Measurements from ENCODE around the gene PRTFDC1. TPM values are rescaled to one million over a fixed set of nuclear protein-coding genes. Genes with fewer than 3 reads are reported as not detected.
"Not testable (repeated sequence)": the region's sequence is repeated elsewhere in the genome, so short reads cannot be mapped to it uniquely, and the experiment has no call there.

PRTFDC1 gene
- total RNA-seq, 2 donors from 2014 or later: 14.5 to 18.3 TPM

DNA sequence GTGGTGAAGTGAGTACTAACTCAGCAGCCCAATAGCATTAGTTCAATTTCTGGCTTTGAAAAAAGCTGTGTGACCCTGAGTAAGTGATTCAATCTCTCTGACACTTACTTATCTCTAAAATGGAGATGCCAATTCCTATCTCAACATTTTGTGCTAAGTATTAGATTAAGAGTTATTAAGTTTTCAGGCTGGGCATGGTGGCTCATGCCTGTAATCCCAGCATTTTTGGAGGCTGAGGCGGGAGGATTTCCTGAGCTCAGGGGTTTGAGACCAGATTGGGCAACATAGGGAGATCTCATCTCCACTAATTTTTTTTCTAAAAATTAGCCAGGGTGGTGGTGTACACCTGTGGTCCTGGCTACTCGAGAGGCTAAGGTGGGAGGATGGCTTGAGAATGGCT, 109.5 kb downstream of the PRTFDC1 start:
- Histone ChIP-seq H3K4me3 (ENCODE audit: low read length) (no peak overlapping the region), H3K4me1 (ENCODE audit: control insufficient read depth, insufficient read depth, low read length) (no peaks in the 10 kb centered on the region), H3K36me3 (ENCODE audit: control insufficient read depth, insufficient read depth, low read length) (no peaks in the 10 kb centered on the region), H3K27me3 (ENCODE audit: control insufficient read depth, insufficient read depth, low read length, poor library complexity, severe bottlenecking) (no peaks in the 10 kb centered on the region), H3K9ac (ENCODE audit: extremely low read depth, low read length, poor library complexity, severe bottlenecking) (no peak overlapping the region), H3K27ac (ENCODE audit: low read depth, low read length) (no peak overlapping the region), H3K9me3 (ENCODE audit: control insufficient read depth, low read length) (no peaks in the 10 kb centered on the region)
- no peak for DNase-seq
- Mint-ChIP-seq H3K36me3 (ENCODE audit: low read depth) (no peaks in the 10 kb centered on the region), H3K9me3 (no peaks in the 10 kb centered on the region), H3K4me1 (no peaks in the 10 kb centered on the region), H3K4me3 (no peak overlapping the region), H3K27me3 (ENCODE audit: insufficient read depth) (no peaks in the 10 kb centered on the region), H3K27ac (no peak overlapping the region)
- TF ChIP-seq, protein P1, sequence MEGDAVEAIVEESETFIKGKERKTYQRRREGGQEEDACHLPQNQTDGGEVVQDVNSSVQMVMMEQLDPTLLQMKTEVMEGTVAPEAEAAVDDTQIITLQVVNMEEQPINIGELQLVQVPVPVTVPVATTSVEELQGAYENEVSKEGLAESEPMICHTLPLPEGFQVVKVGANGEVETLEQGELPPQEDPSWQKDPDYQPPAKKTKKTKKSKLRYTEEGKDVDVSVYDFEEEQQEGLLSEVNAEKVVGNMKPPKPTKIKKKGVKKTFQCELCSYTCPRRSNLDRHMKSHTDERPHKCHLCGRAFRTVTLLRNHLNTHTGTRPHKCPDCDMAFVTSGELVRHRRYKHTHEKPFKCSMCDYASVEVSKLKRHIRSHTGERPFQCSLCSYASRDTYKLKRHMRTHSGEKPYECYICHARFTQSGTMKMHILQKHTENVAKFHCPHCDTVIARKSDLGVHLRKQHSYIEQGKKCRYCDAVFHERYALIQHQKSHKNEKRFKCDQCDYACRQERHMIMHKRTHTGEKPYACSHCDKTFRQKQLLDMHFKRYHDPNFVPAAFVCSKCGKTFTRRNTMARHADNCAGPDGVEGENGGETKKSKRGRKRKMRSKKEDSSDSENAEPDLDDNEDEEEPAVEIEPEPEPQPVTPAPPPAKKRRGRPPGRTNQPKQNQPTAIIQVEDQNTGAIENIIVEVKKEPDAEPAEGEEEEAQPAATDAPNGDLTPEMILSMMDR (conservative IDR thresholded peaks at IDR 0.05): no peak
- 74 to 83% methylated on average over 1 to 2 of the region's 2 CpGs for WGBS, 2 experiments (ENCODE audit: insufficient coverage in 1 of 2, insufficient read length in 1 of 2)

DNA sequence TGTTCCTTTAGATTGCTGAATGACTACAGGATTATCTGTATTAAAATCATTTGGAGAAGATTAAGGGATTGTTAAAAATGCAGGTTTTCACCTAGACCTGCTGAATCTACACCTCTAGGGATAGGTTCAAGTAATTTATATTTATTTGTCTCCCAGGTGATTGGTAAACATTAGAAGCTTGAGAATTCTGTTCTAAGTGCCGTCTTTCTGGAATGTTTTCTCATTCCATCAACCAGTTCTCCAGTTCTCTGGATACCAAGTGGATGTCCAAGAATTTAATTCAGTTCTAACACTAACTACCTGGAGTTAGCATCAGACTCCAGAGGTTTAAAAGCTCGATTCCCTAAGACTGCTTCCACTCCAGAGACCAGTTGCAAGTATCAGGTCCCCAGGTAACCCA, 110.9 kb downstream of the PRTFDC1 start:
- WGBS, 2 experiments (ENCODE audit: insufficient coverage in 1 of 2, insufficient read length in 1 of 2): 87 to 100% methylated on average over 2 of the region's 2 CpGs
- H3K36me3 Mint-ChIP-seq (ENCODE audit: low read depth): no peaks in the 10 kb centered on the region
- no peak overlapping the region for H3K4me3 Mint-ChIP-seq
- H3K36me3 ChIP-seq (ENCODE audit: control insufficient read depth, insufficient read depth, low read length): no peaks in the 10 kb centered on the region
- TF ChIP-seq, protein P1 (conservative IDR thresholded peaks at IDR 0.05): no peak
- H3K27ac ChIP-seq (ENCODE audit: low read depth, low read length): no peak overlapping the region
- H3K4me1 Mint-ChIP-seq: no peaks in the 10 kb centered on the region
- H3K9ac ChIP-seq (ENCODE audit: extremely low read depth, low read length, poor library complexity, severe bottlenecking): no peak overlapping the region
- no peak for DNase-seq
- H3K9me3 ChIP-seq (ENCODE audit: control insufficient read depth, low read length): no peaks in the 10 kb centered on the region
- H3K27ac Mint-ChIP-seq: no peak overlapping the region
- H3K9me3 Mint-ChIP-seq: no peaks in the 10 kb centered on the region
- H3K4me1 ChIP-seq (ENCODE audit: control insufficient read depth, insufficient read depth, low read length): no peaks in the 10 kb centered on the region
- no peaks in the 10 kb centered on the region for H3K27me3 ChIP-seq (ENCODE audit: control insufficient read depth, insufficient read depth, low read length, poor library complexity, severe bottlenecking)
- H3K27me3 Mint-ChIP-seq (ENCODE audit: insufficient read depth): no peaks in the 10 kb centered on the region
- H3K4me3 ChIP-seq (ENCODE audit: low read length): no peak overlapping the region

DNA sequence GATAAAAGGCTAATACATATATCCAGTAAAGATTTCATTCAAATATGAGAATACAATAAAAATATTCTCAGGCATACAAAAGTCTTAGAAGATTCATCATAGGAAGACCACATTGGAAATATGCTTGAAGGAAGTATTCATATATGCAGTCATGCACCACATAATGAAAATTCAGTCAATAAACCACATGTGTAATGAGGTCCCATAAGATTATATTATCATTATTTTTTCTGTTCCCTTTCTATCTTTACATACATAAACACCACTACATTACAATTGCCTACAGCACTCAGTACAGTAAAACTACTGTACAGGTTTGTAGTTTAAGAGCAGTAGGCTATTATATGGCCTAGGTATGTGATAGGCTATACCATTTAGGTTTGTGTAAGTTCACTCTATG, 111.6 kb downstream of the PRTFDC1 start:
- H3K36me3 ChIP-seq (ENCODE audit: control insufficient read depth, insufficient read depth, low read length): no peaks in the 10 kb centered on the region
- H3K9ac ChIP-seq (ENCODE audit: extremely low read depth, low read length, poor library complexity, severe bottlenecking): no peak overlapping the region
- Mint-ChIP-seq H3K9me3 (no peaks in the 10 kb centered on the region), H3K4me3 (no peak overlapping the region), H3K36me3 (ENCODE audit: low read depth) (no peaks in the 10 kb centered on the region), H3K4me1 (no peaks in the 10 kb centered on the region), H3K27ac (no peak overlapping the region), H3K27me3 (ENCODE audit: insufficient read depth) (no peaks in the 10 kb centered on the region)
- no peaks in the 10 kb centered on the region for H3K27me3 ChIP-seq (ENCODE audit: control insufficient read depth, insufficient read depth, low read length, poor library complexity, severe bottlenecking)
- no peak overlapping the region for H3K4me3 ChIP-seq (ENCODE audit: low read length)
- no peak for DNase-seq
- no peak overlapping the region for H3K27ac ChIP-seq (ENCODE audit: low read depth, low read length)
- no peaks in the 10 kb centered on the region for H3K4me1 ChIP-seq (ENCODE audit: control insufficient read depth, insufficient read depth, low read length)
- H3K9me3 ChIP-seq (ENCODE audit: control insufficient read depth, low read length): no peaks in the 10 kb centered on the region
- TF ChIP-seq, protein P1 (conservative IDR thresholded peaks at IDR 0.05): no peak

DNA sequence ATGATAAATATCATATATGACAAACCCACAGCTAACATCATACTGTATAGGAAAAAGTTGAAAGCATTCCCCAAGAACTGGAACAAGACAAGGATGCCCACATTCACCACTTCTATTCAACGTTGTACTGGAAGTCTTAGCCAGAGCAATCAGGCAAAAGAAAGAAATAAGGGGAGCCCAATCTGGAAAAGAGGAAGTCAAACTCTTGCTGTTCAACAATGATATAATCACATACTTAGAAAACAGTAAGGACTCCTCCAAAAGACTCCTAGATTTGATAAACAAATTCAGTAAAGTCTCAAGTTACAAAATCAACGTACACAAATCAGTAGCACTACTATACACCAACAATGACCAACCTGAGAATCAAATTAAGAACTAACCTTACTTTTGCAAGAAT, 114.6 kb downstream of the PRTFDC1 start:
- not testable (repeated sequence) for H3K36me3 ChIP-seq (ENCODE audit: control insufficient read depth, insufficient read depth, low read length); H3K36me3 Mint-ChIP-seq (ENCODE audit: low read depth); H3K9me3 ChIP-seq (ENCODE audit: control insufficient read depth, low read length); H3K9ac ChIP-seq (ENCODE audit: extremely low read depth, low read length, poor library complexity, severe bottlenecking); DNase-seq; H3K4me1 Mint-ChIP-seq; H3K27ac ChIP-seq (ENCODE audit: low read depth, low read length); H3K4me3 ChIP-seq (ENCODE audit: low read length); H3K9me3 Mint-ChIP-seq; H3K27me3 Mint-ChIP-seq (ENCODE audit: insufficient read depth); H3K27me3 ChIP-seq (ENCODE audit: control insufficient read depth, insufficient read depth, low read length, poor library complexity, severe bottlenecking); H3K4me3 Mint-ChIP-seq; H3K27ac Mint-ChIP-seq; H3K4me1 ChIP-seq (ENCODE audit: control insufficient read depth, insufficient read depth, low read length)
- 97 to 100% methylated on average over 1 to 2 of the region's 2 CpGs for WGBS, 2 experiments (ENCODE audit: insufficient coverage in 1 of 2, insufficient read length in 1 of 2)

Measured in endodermal cell (in vitro differentiated cells).